ENCODE results near the gene ACADS.

Gene ACADS

GRCh38 chr12:120783197-120783596 lies 57.6 kb downstream of the ACADS start:
- DNase-seq (ENCODE audit: extremely low spot score, insufficient read length, low read depth): no peak
- no peak for FAIRE-seq

GRCh38 chr12:120784804-120785203 lies 59.2 kb downstream of the ACADS start:
- no peak for FAIRE-seq
- DNase-seq (ENCODE audit: extremely low spot score, insufficient read length, low read depth): no peak

- FAIRE-seq: no peak
These were observed 62.3 kb downstream of the ACADS start for GRCh38 chr12:120787889-120788288.

More at GRCh38 chr12:120787889-120788288, 62.3 kb downstream of the ACADS start:
- no peak for DNase-seq (ENCODE audit: extremely low spot score, insufficient read length, low read depth)

All from GM18507 (cell line).